ENCODE data around the gene ADI1.

Gene ADI1

DNA sequence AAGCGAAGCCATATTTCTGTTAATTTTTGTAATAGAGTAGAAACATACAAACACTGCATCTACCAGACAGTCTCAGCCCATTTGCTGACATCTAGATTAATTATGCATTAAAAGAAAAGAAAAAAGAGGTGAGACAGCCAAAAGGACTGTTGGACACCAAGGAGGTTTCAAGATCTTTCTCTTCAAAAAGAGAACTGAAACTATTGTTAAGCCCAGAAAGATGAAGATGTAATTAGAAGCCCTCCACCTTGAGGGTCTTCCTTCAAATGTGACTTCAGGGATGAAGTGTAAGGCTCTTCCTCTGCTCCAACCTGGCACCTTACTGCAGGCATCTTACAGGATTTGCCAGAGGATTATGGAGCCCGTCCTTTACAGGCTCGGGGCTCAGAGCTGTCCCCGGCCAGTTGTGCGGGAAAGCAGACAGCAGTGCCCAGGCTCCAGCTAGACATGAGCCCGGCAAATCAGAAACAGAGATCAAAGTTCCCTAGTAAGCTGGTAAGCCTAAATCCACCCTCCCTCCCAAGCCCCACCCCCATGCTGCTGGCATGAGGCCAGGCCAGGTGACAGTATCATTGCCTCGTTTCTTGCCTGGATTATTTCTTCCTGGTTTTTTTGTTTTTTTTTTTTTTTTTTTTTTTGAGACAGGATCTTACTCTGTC lies 38.9 kb downstream of the ADI1 start:
- DNase-seq (ENCODE audit: low read depth) = no peak

DNA sequence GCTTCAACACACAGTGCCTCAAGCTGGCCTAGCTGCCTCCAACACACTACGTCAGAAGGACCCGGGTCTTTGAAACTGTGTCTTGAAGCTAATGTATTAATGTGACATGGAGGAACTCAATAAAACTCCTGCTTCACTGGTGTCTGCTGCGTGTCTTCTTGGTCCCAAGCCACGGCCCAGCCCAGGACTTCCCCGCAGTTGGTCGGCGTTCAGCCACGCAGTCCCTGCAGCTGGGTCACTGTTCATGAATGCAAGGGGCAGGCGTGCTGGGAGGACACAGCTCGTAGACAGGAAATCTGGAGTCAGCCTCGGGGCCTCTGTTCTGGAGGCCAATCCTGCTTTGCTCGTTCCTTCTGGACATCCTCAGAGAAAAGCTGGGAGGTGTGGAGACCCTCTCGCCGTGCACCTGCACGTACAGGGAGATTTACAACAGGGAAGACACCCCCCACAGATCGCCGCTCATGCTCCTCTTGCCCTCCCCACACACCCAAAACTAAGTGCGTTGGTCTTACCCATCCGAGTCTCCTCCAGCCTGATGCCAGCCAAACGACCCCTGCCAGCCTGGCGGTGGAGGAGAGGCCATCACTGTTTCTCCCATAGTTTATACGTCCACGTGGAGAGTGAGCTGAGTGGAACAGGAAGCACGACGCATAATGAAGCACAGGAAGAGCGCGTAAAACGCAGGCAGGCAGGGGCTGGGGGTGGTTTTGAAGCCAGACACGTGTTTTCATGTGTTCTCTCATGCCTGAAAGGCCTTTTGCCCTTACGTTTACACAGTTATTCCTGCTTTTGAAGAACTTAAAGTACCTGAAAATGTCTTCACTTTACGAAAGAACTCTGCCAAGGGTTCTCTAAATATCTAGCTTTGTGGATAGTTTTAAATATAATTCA lies 39.7 kb downstream of the ADI1 start:
- no peak for DNase-seq (ENCODE audit: low read depth)

DNA sequence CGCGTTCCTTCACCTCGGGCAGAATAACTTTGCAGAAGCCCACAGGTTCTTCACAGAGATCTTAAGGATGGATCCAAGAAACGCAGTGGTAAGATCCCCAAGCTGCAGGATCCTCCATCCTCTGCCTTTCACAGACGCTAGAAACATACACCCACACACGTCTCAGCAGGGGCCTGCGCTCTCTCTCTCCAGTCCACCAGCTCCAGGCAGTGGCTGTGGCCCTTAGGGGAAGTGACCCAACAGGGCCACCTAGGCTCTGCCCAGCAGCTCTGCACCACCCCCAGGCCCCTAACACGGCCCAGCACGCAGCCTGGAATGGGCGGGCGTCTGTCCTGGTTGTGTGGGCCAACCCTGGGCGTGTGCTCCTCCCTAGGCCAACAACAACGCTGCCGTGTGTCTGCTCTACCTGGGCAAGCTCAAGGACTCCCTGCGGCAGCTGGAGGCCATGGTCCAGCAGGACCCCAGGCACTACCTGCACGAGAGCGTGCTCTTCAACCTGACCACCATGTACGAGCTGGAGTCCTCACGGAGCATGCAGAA lies 40.4 kb downstream of the ADI1 start:
- no peak for DNase-seq (ENCODE audit: low read depth)

DNA sequence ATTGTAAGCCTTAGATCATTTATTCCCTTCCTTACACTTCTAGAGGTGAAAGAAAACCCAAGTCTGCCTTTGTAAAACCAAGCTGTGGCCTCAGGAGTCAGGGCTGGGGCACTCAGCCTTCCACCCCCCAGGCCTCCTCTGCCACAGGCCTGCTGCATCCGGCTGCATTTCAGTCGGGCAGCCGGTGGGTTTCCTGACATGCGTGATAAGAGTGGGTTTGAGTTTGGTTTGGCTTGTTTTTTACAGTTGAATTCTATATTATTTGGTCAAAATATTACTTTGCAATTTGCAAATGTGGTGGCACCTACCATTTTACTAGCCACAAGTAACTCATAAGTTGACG lies 42.4 kb downstream of the ADI1 start:
- no peak for DNase-seq (ENCODE audit: low read depth)

DNA sequence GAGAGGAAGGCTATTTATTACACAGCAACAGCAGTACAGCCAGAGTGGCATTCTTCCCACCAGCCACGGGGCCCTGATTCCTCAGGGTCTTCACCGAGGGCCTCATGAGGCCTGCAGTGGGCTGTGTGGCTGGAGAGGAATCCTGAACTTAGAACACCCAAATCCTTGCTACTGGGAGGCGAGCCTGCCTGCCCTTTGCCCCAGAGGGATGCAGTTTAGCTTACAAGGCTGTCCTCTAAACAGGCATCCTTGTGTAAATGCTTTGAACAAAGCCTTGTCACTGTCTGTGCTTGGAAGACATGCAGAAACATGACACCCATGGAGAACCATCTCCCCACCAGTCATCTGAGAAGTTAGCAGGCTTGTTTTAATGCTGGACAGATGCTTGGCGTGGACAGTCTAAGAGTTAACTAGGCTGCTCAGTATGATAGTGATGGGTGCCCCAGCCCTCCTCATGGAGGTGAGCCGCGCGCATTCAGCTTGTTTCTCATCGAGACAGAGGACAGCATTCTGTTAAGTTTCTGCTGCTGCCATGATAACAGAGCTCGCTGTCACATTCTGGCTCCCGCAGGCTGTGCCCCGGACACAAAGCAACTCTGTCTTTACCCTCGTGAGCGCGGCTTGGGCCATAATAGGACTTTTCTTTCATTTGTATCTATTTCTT lies 42.9 kb downstream of the ADI1 start:
- DNase-seq (ENCODE audit: low read depth) = no peak

DNA sequence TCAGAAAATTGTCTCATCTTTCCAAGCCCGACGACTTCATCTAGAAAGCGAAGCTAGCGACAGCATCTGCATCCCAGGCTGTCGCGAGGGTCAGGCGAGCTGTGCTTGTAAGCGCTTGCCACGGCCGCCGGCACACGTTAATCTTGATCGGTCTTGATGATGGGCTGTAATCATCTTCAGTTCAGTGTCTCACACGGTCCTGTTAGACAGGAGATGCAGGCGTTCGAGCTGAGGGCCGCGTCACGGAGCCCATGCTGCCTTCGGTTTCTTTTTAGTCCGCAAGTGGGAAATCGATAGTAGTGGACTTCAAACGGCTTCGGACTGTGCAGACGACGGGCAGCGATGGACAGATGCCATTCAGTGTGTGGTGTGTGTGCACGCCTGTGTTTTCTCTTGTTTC lies 43.6 kb downstream of the ADI1 start:
- DNase-seq (ENCODE audit: low read depth) = no peak

DNA sequence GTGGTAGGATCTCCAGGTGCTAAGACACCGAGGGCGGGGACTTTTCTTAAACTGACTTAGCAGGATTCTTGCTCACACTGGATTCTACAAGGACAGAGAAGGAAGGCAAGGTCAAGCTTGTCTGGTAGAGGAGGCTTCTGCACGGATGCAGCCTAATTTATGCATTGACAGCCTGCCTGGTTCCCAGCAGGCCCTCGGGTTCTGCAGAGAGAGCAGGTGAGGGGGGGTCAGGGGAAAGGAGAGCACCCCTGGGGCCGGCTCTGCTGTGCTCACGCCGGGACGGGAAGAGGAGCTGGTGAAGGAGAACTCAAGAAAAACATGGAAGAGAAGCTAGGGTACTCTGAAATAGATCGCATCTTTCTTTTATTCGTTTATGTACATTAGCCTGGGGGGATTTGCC lies 46.4 kb downstream of the ADI1 start:
- DNase-seq (ENCODE audit: low read depth) = no peak

DNA sequence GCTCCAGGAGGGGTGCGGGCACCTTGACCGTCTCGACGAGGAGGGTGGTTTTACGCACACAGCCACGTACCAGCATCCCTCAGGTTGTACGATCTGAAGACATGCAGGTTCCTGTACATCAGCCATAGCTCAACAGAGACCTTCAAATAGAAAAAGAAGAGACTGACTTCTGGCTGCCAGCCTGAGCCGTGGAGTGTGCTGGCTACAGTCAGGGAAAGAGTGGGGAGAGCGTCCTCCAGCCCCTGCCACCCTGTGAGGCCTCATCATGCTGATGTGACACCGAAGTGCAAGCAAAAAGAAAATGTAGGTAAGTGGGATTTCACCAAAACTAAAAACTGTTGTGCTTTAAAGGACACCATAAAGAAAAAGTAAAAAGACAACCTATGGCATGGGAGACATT lies 47.0 kb downstream of the ADI1 start:
- no peak for DNase-seq (ENCODE audit: low read depth)

DNA sequence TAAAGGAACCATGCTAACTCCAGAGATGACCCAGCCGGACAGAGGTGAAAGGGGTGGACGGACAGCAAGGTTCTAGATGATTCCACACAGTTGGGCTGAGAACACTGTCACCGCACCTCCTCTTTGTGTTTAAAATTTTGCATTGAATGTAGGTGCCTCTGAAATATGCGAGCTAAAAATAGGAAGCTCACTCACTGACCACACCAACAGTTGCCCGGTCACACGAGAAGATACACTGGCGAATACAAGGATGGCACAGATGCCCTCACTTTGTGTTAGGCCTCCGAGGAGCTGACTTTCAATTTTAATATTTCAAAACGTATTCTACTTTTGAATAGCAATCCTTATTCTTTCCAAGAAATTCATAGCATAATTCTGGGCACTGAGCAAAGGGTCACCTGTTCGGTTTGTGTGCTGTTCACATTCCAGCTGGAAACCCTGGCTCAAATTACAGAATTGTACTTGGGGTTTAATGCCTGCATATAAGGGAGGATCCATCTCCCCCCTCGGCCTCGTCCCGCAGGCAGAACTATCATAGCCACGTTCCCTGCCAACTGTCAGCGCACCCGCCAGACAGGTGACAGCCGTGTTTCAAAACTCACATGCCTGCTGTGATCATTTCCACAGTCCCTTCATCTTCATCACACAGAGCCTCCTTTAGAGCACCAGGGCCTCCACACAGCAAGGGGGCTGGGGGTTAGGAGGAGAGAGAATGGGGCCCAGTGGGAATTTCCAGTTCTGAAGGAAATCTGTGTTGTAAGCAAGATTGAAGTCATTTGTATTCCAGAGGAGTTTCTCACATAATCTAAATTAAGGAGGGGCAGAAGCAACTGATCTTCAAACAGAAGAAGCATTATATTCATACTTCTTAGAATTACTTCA lies 48.2 kb downstream of the ADI1 start:
- no peak for DNase-seq (ENCODE audit: low read depth)

DNA sequence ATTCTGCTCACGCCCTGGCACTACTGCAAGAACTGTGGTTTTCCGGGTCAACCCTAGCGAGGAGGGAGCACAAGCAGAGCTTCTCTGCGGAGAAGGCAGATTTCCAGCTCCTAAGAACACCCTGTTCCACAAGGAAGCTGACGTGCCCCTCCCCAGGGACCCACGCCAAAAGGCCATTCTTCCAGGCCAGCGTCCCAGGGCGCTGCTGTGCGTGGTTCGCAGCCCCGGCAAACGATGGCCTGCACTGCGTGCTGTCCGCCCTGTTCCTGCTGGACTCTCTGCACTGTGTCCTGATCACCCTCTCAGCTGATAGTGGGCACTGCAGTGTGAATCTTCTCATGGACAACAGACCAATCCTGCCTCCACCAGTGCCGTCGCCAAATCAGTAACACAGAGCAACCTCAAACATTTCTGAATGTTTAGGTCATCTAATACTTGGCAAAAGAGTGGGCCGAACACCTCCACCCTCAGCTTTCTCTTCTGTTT lies 49.1 kb downstream of the ADI1 start:
- DNase-seq (ENCODE audit: low read depth) = no peak

DNA sequence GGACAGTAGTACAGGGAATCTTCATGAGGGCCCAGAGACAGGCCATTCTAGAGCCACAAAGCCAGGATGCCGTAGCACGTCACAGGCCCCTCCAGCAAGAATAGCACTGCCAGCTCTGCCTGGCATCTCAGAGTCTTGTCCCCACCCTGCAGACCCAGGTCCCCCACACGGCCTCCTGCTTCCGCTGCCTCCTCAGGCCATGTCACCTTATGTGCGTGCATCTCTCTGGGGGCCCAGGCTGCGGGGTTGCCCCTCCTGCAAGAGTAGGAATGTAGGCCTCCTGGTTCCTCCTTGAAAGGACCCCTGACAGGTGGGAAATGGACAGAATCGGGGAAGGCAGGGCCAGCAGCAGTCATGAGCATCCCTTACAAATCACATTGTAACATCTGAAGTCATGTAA lies 49.8 kb downstream of the ADI1 start:
- no peak for DNase-seq (ENCODE audit: low read depth)

DNA sequence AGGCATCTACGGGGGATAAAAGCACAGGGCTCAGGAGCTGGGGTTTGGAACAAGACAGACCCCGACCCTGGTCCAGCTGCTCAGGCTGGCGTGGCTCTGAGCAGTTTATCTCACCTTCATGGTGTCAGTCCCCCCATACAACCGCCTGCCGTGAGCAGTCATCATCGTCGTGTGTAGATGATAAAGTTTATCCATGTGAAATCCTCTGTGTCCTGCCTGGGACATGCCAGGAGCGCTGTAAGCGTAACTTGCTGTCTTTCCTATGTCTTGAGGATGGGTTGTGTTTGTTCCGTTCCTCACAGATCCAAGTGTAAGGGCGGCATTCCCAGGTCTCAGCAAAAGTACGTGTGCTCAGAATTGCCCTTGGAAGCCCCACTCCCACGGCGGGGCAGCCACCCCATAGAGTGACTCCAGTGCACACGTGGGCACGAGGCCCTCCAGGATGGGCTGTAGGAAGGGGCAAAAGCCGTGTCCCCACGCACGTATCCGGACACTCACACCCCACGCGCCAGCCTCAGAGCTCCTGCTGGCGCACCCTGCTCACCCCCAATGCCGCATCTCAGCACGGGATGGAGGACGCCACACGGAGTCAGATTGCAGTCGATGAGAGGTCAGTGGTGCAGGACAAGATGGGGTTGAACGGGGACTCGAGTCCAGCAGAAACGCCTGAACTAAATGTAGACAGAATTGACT lies 50.9 kb downstream of the ADI1 start:
- DNase-seq (ENCODE audit: low read depth) = no peak

DNA sequence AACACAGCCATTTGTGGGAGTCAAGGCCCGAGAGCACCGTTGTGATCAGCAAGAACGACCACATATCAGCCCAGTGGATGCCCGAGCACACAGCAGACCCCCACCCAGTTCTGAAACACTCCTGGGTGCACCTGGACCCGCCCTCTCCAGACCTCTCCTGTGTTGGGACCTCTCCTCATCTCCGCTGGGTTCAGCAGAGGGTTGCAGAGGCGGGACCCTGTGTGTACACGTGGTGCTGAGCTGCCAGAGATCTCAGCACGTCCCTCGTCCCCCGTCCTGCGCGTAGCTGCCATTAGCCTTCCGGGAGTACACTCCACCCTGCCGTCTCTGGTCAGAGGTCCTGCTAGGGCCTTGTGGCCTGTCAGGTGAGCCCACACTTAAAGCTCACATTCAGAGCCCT lies 51.7 kb downstream of the ADI1 start:
- DNase-seq (ENCODE audit: low read depth) = no peak

DNA sequence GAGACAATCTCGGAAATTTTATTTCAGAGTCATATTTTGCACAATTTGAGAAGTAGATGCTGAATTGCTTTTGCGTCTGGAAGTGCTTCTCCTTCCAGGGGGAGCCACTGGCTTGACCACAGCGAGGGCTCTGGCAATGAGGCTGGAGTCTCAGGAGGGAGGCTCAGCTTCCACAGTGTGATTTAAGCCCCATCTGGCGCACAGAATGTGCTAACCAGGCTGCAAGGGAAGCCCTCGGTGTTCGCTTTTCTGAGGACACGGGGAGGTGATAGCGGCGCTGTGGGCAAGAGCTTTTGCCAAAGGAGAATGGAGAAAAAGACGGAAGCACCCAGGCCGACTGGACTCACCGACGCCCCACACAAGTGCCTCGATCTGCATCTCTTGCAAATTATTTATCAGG lies 52.4 kb downstream of the ADI1 start:
- DNase-seq (ENCODE audit: low read depth) = no peak

DNA sequence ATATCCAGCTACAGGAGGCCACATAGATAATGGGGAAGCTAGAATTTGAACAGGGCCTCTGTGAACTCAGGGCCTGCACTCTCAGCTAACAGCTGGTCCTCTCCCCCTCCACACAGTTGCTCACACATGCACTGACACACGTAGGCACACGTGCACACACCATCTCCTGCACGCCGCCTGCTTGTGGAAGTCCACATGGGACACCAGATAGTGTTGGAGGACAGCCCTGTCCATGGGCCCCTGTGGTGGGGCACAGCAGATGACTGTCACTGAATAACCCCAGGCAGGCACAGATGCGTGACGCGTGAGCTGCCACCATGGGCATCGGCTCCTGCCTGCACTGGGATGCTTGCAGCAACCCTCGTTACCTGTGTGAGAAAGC lies 52.9 kb downstream of the ADI1 start:
- DNase-seq (ENCODE audit: low read depth) = no peak

DNA sequence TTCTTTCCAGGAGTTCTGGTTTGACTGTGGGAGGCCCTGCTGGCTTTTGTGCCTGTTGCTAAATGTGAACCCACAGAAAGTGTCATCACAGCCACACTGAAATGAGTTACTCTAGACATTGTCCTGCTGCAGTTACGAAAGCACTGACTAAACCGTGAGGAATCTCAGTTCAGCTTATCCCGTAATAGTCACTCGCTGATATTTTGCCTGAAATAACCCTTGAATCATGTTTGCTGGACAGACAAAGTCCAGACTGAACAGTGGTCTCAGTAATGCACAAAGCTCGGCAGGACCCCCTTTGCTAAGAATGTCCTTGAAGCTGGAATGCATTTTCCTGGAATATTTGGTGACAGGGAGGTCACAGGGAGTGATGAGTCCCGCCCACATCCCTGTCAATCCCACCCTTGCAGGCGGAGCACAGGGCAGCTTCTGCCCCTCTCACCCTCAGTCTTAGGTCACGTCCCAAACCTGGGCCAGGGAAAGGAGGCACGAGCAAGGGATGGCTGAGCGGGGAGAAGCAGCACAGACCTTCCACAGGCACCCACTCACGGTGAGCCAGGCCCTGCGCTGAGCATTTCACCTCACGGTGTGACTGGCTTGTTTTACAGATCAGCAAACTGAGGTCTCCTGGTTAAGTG lies 53.4 kb downstream of the ADI1 start:
- DNase-seq (ENCODE audit: low read depth) = no peak

DNA sequence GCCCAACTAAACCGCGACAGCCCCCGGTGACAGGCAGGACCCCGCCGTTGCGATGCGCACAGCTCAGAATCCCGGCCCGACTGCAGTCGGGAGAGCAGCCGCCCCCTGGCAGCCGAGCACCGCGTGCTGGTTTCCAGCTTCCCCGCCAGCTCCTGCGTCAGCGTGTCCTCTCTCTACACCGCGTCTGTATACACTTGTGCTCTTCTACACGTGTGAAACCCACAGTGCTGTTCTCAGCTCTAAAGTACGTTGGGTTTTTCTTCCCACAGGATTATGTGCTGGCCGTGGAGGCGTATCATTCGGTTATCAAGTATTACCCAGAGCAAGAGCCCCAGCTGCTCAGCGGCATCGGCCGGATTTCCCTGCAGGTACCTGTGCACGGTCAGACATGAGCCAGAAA lies 54.0 kb downstream of the ADI1 start:
- DNase-seq (ENCODE audit: low read depth) = no peak

DNA sequence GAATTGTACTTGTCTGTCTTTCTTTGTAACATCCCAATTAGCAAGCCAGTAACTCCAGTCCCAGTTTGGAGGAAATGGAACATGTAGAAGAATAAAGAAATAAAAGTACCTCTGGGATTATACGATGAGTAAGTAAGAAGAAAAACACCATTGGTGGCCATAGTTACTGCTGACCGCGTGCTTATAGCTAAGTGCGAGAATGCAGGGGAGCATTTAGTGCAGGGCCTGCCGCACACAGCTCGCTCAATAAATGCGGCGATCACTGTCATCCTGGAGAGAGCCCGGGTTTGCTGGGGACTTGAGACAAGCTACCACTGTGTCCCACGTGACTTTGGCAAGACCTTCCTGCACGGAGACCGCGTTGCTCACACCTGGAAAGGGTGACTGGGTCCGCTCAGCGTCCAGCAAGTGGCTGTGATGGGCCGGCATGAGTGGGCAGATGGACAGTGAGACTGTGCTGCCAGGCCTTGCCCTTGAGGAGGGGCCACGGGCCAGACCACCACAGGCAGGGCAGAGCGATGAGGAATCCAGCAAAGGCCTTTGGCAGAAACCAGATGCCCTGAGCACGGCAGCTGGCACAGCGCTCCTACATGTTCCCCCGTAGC lies 54.8 kb downstream of the ADI1 start:
- DNase-seq (ENCODE audit: low read depth) = no peak

DNA sequence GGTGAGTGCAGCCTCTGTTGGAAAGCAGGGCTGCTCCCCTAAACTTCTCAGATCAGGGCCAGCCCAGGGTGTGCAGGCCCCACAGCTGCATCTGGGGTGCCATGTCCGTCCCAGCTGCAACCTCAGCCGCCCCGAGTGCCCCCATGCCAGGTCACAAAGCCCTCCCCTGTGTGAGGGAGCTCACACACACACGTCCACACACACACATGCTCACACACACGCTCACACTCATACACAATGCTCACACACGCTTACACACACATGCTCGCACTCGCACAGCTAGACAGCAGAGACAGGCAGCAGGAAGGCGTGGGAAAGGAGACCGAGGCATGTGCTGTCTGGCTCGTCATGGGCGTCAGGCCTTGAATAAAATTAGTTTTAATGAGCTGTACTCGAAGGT lies 55.4 kb downstream of the ADI1 start:
- DNase-seq (ENCODE audit: low read depth) = no peak

DNA sequence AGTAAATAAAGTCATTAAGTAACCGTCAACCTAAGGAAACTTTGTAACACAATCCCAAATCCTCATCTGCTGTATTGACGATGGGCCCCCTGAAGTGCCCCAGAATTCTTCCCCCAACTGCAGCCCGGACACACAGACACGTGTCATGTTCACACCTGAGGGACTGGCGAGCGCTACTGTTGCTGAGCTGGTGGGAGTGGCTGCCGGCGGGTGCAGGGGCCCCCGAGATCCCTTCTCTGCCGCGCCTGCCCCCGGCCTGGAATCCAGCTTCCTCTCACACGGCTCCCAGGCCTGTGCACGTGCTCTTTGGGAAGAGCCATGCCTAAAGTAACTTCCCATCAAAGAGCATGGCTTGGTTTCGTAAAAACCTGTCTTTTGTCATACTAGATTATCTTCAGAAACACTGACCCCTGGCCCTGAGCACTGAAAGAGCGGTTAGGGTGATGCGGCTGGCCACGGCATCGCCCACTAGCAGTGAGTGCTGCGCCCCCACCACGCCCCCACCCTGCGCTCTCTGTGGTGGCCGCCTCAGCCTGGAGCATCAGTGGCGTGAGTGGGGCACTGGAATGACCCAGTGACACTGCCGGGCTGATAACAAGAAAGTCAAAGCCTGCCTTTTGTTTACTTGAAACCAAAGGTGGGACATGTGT lies 56.0 kb downstream of the ADI1 start:
- no peak for DNase-seq (ENCODE audit: low read depth)

Data from T follicular helper cell (primary cell).